Measurements from ENCODE around the gene GSTM4. TPM values are rescaled to one million over a fixed set of nuclear protein-coding genes. Genes with fewer than 3 reads are reported as not detected.

GSTM4 gene
- total and polyA plus RNA-seq, 2 of the 4 experiments (the other 2 are of a cell fraction), result 10.4 to 37.8 TPM

DNA sequence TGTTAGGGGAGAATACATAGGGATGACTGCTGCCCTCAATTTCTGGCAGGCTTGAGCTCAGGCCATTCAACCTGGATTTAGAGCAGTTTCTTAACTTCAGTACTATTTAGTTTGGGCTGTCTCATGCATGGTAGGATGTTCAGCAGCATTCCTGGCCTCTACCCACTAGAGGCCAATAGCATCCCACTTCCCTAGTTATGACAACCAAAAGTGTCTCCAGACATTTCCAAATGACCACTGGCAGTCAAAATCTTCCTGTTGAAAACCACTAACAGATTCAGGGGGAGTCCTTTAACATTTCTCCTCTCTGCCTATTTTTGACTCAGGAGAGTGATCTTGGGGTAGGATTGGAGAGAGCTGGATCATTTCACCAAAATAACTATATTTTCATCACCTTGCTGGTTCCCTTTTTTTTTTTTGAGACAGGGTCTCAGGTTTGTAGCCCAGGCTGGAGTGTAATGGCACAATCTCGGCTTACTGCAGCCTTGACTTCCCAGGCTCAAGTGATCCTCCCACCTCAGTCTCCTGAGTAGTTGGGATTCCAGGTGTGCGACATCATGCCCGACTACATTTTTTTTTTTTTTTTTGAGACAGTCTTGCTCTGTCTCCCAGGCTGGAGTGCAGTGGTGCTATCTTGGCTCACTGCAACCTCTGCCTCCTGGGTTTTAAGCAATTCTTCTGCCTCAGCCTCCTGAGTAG lies 45.1 kb upstream of the GSTM4 start:
- in situ Hi-C loops (cut with MboI; ENCODE audit: low sequenced_read_pairs) (no loop called here), intact Hi-C loops (cut with micrococcal nuclease) (no loop called here), dilution Hi-C loops (cut with HindIII; ENCODE audit: low sequenced_read_pairs, unreplicated experiment) (no loop called here)
- no peaks in the 10 kb centered on the region for H3K9me3 ChIP-seq (ENCODE audit: control insufficient read depth, insufficient read depth, low read length)
- ATAC-seq (ENCODE audit: low read depth) (peak; percentile 30), DNase-seq (peak; percentile 72)
- TF ChIP-seq CEBPB (IDR thresholded peaks at IDR 0.05; ENCODE audit: low read depth, low read length) (peak; percentile 2; the same call in 1 of the 2 replicates), MAFK (IDR thresholded peaks at IDR 0.05; ENCODE audit: low read depth, low read length) (no peak)
- peaks cover 14% of the 10 kb centered on the region for H3K4me1 ChIP-seq (ENCODE audit: control insufficient read depth, insufficient read depth, low read length)
- no peak overlapping the region for H3K56ac ChIP-seq (ENCODE audit: extremely low read depth, insufficient read depth, low read length)
- peaks cover 3% of the 10 kb centered on the region for H3K36me3 ChIP-seq (ENCODE audit: control insufficient read depth, insufficient read depth, low read length)
- H3K27me3 ChIP-seq (ENCODE audit: control insufficient read depth, insufficient read depth, low read length), result no peaks in the 10 kb centered on the region
- no peak overlapping the region for H3K18ac ChIP-seq (ENCODE audit: low read depth, low read length)
- ChIA-PET POLR2A (ENCODE audit: unreplicated experiment) (no interaction called here), CTCF (interaction anchor here (0.7 kb wide), 1 partner anchor 14 kb away, joined by 5 read pairs; no protein-coding TSS in a partner anchor)
- H3K14ac ChIP-seq (replicated peaks; ENCODE audit: low read depth, low read length), result peak overlapping the region; percentile 67
- peaks cover 0 to 46% of the 10 kb centered on the region in 2 experiments; a peak in 2 of 4 replicates for H3K79me1 ChIP-seq (ENCODE audit: low read depth in 1 of 2, low read length in 2 of 2)
- WGBS, 2 experiments (ENCODE audit: extremely low coverage in 2 of 2, insufficient read length in 1 of 2), result no CpG with 5 or more reads among the region's 3 CpGs
- no peak overlapping the region for H2AK9ac ChIP-seq (replicated peaks; ENCODE audit: low read depth, low read length, poor library complexity)
- peak overlapping the region; percentile 60 for H2BK5ac ChIP-seq (ENCODE audit: low read depth, low read length, poor library complexity, severe bottlenecking)
- H3K23ac ChIP-seq (ENCODE audit: low read depth, low read length), result 0 out of 2 replicates have a peak overlapping the region, but pooled peaks have one; percentile 1
- no peak overlapping the region; the same call in 1 of the 2 replicates for H3K4me2 ChIP-seq (ENCODE audit: low read depth, low read length)
- H4K20me1 ChIP-seq (ENCODE audit: insufficient read depth, low read length), result no peaks in the 10 kb centered on the region
- no peak overlapping the region; the same call in 1 of the 2 replicates for H2BK120ac ChIP-seq (ENCODE audit: low read depth, low read length)
- peak overlapping the region; percentile 18; the same call in 1 of the 2 replicates for H3K4ac ChIP-seq (ENCODE audit: low read depth, low read length)
- peaks cover 34% of the 10 kb centered on the region for H3K9me1 ChIP-seq (ENCODE audit: insufficient read depth, low read length)
- peak overlapping the region; percentile 43; the same call in 1 of the 2 replicates for H2BK20ac ChIP-seq (ENCODE audit: low read depth, low read length)
- no peak overlapping the region for H3K27ac ChIP-seq (ENCODE audit: insufficient read depth, low read length)
- no peak overlapping the region for H3K9ac ChIP-seq (ENCODE audit: low read depth, low read length)
- H4K8ac ChIP-seq (ENCODE audit: low read depth in 2 of 2, low read length in 2 of 2), result peak overlapping the region in 1 of 2 experiments; percentile 11; a peak in 1 of 4 replicates
- H4K5ac ChIP-seq (ENCODE audit: low read depth, low read length), result no peak overlapping the region
- H4K91ac ChIP-seq (ENCODE audit: insufficient read depth, low read depth, low read length), result peak overlapping the region; percentile 8; the same call in 1 of the 2 replicates
- H2BK15ac ChIP-seq (ENCODE audit: low read depth, low read length), result 0 out of 3 replicates have a peak overlapping the region, but pooled peaks have one; percentile 47
- no TSS peak for BruUV-seq (replicated peaks)
- H2AFZ ChIP-seq (replicated peaks; ENCODE audit: low read length, poor library complexity), result no peak overlapping the region
- no peak overlapping the region for H3K4me3 ChIP-seq (ENCODE audit: insufficient read depth, low read depth, low read length)
- H2AK5ac ChIP-seq (ENCODE audit: low read depth, low read length), result no peak overlapping the region
